Liver (tissue), 9 donors: ENCODE data around the gene CDRT15. TPM values are rescaled to one million over a fixed set of nuclear protein-coding genes. Genes with fewer than 3 reads are reported as not detected.
A peak's percentile ranks its signal among the peaks of the same experiment; 100 is the strongest.

Experiments used
- DNase-seq: peaks from one replicate; pipeline ENCODE4 v3.0.0-alpha.2; 2017; ENCODE audit warnings: low spot score
- H3K27ac ChIP-seq, 2 donors: one replicate each; pipeline ENCODE4 v1.7.0; 2013; ENCODE audit warnings: inconsistent platforms in 2 of 2, low read length in 2 of 2, control low read depth in 1 of 2, low read depth in 1 of 2, mild to moderate bottlenecking in 1 of 2
- H3K27me3 ChIP-seq, 4 donors: one replicate each; pipeline versions ENCODE4 v1.6.1 to v1.7.0; 2013; ENCODE audit warnings: low read length in 3 of 4, inconsistent platforms in 1 of 4, mild to moderate bottlenecking in 1 of 4, moderate library complexity in 1 of 4; ENCODE audit not compliant: control insufficient read depth in 4 of 4, insufficient read depth in 4 of 4
- H3K36me3 ChIP-seq, 4 donors: one replicate each; pipeline versions ENCODE4 v1.6.1 to v1.7.0; 2013; ENCODE audit warnings: low read length in 3 of 4, mild to moderate bottlenecking in 3 of 4, low read depth in 1 of 4, moderate library complexity in 1 of 4; ENCODE audit not compliant: control insufficient read depth in 4 of 4, insufficient read depth in 3 of 4
- H3K4me1 ChIP-seq, 4 donors: one replicate each; pipeline versions ENCODE4 v1.6.1 to v1.7.0; 2013; ENCODE audit warnings: low read length in 3 of 4, mild to moderate bottlenecking in 3 of 4, moderate library complexity in 1 of 4; ENCODE audit not compliant: control insufficient read depth in 4 of 4, insufficient read depth in 4 of 4
- H3K4me3 ChIP-seq, 3 donors: one replicate each; pipeline versions ENCODE4 v1.6.1 to v1.7.0; 2013; ENCODE audit warnings: low read length in 3 of 3, control low read depth in 1 of 3, low read depth in 1 of 3, mild to moderate bottlenecking in 1 of 3
- H3K9ac ChIP-seq, 2 donors: one replicate each; pipeline ENCODE4 v1.7.0; 2013; ENCODE audit warnings: low read length in 2 of 2, mild to moderate bottlenecking in 2 of 2, moderate library complexity in 2 of 2, control low read depth in 1 of 2, low read depth in 1 of 2
- H3K9me3 ChIP-seq, 4 donors: one replicate each; pipeline versions ENCODE4 v1.6.1 to v1.7.0; 2013; ENCODE audit warnings: low read length in 3 of 4; ENCODE audit not compliant: control insufficient read depth in 4 of 4
- EGR1 ChIP-seq, 2 donors: IDR thresholded peaks; 2 replicates each; pipeline ENCODE4 v1.6.1; 2016 to 2018; ENCODE audit warnings: antibody characterized with exemption in 2 of 2, low read depth in 2 of 2
- FOXA2 ChIP-seq: IDR thresholded peaks from 2 replicates; pipeline ENCODE4 v1.6.1; 2016; ENCODE audit warnings: antibody characterized with exemption
- GABPA ChIP-seq, 2 donors: IDR thresholded peaks in 1 of 2; conservative IDR thresholded peaks in 1 of 2; 2 replicates each; pipeline ENCODE4 v1.6.1; 2016; ENCODE audit warnings: antibody characterized with exemption in 2 of 2, mild to moderate bottlenecking in 1 of 2, moderate library complexity in 1 of 2
- HNF4A ChIP-seq, 2 donors: conservative IDR thresholded peaks; 2 replicates each; pipeline ENCODE4 v1.6.1; 2016; ENCODE audit warnings: antibody characterized with exemption in 2 of 2, mild to moderate bottlenecking in 2 of 2
- JUND ChIP-seq, 2 donors: IDR thresholded peaks; 2 replicates each; pipeline ENCODE4 v1.6.1; 2016; ENCODE audit warnings: antibody characterized with exemption in 2 of 2
- NR2F2 ChIP-seq: IDR thresholded peaks from 2 replicates; pipeline ENCODE4 v1.6.1; 2016; ENCODE audit warnings: antibody characterized with exemption
- RAD21 ChIP-seq, 2 donors: IDR thresholded peaks; 2 replicates each; pipeline ENCODE4 v1.6.1; 2016; ENCODE audit warnings: antibody characterized with exemption in 2 of 2, mild to moderate bottlenecking in 2 of 2
- REST ChIP-seq: IDR thresholded peaks from 2 replicates; pipeline ENCODE4 v1.6.1; 2016; ENCODE audit warnings: antibody characterized with exemption, mild to moderate bottlenecking
- RXRA ChIP-seq, 2 donors: IDR thresholded peaks; 2 replicates each; pipeline ENCODE4 v1.6.1; 2017 to 2018; ENCODE audit warnings: antibody characterized with exemption in 2 of 2, mild to moderate bottlenecking in 1 of 2
- SP1 ChIP-seq: IDR thresholded peaks from 2 replicates; pipeline ENCODE4 v1.6.1; 2018; ENCODE audit warnings: antibody characterized with exemption, mild to moderate bottlenecking
- TAF1 ChIP-seq: conservative IDR thresholded peaks from 2 replicates; pipeline ENCODE4 v1.6.1; 2016; ENCODE audit warnings: antibody characterized with exemption, mild to moderate bottlenecking
- WGBS: extraction: QIAGEN DNeasy Blood & Tissue Kit; methylation state at CpG from one replicate; pipeline ENCODE4 v1.1.7; 2013; 5-methylcytosine and 5-hydroxymethylcytosine counted together
- polyA plus RNA-seq, 2 donors: library from polyadenylated mRNA; stranded (reverse) in 1 of 2; unstranded in 1 of 2; fragments of 200-250 nt in 1 of 2; fragments of >200 nt in 1 of 2; fragmentation: Nextera tagmentation in 1 of 2; extraction: Ambion mirVana in 1 of 2; gene quantifications; one replicate each; pipeline versions ENCODE4 v1.2.1 to v1.2.3, GENCODE V29; 2013 to 2015
- total RNA-seq, 2 donors: library from RNA; depleted of rRNA; stranded (reverse); fragments of >200 nt; gene quantifications; one replicate each; pipeline ENCODE4 v1.2.3, GENCODE V29; 2014
- TF ChIP-seq, protein P1 (sequence below): IDR thresholded peaks from 2 replicates; pipeline ENCODE4 v1.6.1; 2016; ENCODE audit warnings: antibody characterized with exemption
- TF ChIP-seq, protein P2 (sequence below): fragments of 150-350 bp; IDR thresholded peaks from 2 replicates; pipeline ENCODE4 v1.5.1; 2017; ENCODE audit warnings: improper control_type of control experiment, low read depth, low read length; ENCODE audit not compliant: missing input control
- TF ChIP-seq, protein P3 (sequence below): IDR thresholded peaks from 2 replicates; pipeline ENCODE4 v1.6.1; 2016; ENCODE audit warnings: antibody characterized with exemption
- TF ChIP-seq, protein P4 (sequence below): IDR thresholded peaks from 2 replicates; pipeline ENCODE4 v1.6.1; 2016; ENCODE audit warnings: antibody characterized with exemption
- donor health status: healthy.
- donor health status: healthy.
- donor health status: healthy.
- donor health status: healthy.
- donor health status: healthy.

Gene CDRT15
- total and polyA plus RNA-seq, 4 donors = 0.40 TPM; not detected in 3

GRCh38 chr17:14205380-14205779 lies 31.3 kb downstream of the CDRT15 start:
- 96% methylated on average over 10 of the region's 10 CpGs for WGBS
- peak overlapping the region; percentile 72 to 78 for H3K27ac ChIP-seq
- no peaks in the 10 kb centered on the region for H3K9me3 ChIP-seq
- H3K4me1 ChIP-seq = peaks cover 8 to 24% (median 15%) of the 10 kb centered on the region in 4 donors
- no peak for DNase-seq
- no peaks in the 10 kb centered on the region for H3K27me3 ChIP-seq
- TF ChIP-seq RAD21 (IDR thresholded peaks at IDR 0.05) = no peak
- TF ChIP-seq RXRA (IDR thresholded peaks at IDR 0.05) = no peak
- TF ChIP-seq GABPA (IDR thresholded peaks at IDR 0.05 in 1 of 2, conservative IDR thresholded peaks at IDR 0.05 in 1 of 2) = no peak
- TF ChIP-seq HNF4A (conservative IDR thresholded peaks at IDR 0.05) = no peak
- no peak for TF ChIP-seq EGR1 (IDR thresholded peaks at IDR 0.05; ENCODE audit: low read depth in 2 of 2)
- TF ChIP-seq, protein P1, sequence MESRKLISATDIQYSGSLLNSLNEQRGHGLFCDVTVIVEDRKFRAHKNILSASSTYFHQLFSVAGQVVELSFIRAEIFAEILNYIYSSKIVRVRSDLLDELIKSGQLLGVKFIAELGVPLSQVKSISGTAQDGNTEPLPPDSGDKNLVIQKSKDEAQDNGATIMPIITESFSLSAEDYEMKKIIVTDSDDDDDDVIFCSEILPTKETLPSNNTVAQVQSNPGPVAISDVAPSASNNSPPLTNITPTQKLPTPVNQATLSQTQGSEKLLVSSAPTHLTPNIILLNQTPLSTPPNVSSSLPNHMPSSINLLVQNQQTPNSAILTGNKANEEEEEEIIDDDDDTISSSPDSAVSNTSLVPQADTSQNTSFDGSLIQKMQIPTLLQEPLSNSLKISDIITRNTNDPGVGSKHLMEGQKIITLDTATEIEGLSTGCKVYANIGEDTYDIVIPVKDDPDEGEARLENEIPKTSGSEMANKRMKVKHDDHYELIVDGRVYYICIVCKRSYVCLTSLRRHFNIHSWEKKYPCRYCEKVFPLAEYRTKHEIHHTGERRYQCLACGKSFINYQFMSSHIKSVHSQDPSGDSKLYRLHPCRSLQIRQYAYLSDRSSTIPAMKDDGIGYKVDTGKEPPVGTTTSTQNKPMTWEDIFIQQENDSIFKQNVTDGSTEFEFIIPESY = no peak
- TF ChIP-seq, protein P2, sequence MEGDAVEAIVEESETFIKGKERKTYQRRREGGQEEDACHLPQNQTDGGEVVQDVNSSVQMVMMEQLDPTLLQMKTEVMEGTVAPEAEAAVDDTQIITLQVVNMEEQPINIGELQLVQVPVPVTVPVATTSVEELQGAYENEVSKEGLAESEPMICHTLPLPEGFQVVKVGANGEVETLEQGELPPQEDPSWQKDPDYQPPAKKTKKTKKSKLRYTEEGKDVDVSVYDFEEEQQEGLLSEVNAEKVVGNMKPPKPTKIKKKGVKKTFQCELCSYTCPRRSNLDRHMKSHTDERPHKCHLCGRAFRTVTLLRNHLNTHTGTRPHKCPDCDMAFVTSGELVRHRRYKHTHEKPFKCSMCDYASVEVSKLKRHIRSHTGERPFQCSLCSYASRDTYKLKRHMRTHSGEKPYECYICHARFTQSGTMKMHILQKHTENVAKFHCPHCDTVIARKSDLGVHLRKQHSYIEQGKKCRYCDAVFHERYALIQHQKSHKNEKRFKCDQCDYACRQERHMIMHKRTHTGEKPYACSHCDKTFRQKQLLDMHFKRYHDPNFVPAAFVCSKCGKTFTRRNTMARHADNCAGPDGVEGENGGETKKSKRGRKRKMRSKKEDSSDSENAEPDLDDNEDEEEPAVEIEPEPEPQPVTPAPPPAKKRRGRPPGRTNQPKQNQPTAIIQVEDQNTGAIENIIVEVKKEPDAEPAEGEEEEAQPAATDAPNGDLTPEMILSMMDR = no peak
- TF ChIP-seq, protein P3, sequence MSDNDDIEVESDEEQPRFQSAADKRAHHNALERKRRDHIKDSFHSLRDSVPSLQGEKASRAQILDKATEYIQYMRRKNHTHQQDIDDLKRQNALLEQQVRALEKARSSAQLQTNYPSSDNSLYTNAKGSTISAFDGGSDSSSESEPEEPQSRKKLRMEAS = no peak
- no peak for TF ChIP-seq FOXA2
- no peak for TF ChIP-seq SP1
- no peak overlapping the region for H3K9ac ChIP-seq
- peaks cover 0 to 3% (median 1%) of the 10 kb centered on the region in 4 donors for H3K36me3 ChIP-seq
- no peak overlapping the region for H3K4me3 ChIP-seq

DNA sequence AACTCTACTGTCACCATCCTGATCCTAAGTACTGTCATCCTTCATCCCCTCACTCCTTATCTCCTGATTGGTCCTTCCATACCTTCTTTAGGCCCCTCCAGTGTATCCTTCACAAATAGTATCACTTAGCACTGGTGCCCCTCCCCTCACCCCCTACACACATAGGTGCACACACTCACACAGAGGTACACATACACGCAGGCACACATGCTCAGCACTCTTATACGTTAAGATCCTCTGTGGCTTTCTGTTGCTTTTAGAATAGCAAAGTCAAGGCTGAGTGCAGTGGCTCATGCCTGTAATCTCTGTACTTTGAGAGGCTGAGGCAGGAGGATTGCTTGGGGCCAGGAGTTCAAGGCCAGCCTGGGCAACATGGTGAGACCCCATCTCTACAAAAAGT lies 32.1 kb downstream of the CDRT15 start:
- WGBS = 98% methylated on average over 2 of the region's 2 CpGs
- H3K4me1 ChIP-seq = peaks cover 2 to 19% (median 11%) of the 10 kb centered on the region in 4 donors
- H3K4me3 ChIP-seq = no peak overlapping the region

More for the DNA sequence above, 32.1 kb downstream of the CDRT15 start:
- Histone ChIP-seq H3K36me3 (peaks cover 0 to 3% (median 1%) of the 10 kb centered on the region in 4 donors), H3K27ac (no peak overlapping the region), H3K9me3 (no peaks in the 10 kb centered on the region), H3K9ac (no peak overlapping the region), H3K27me3 (no peaks in the 10 kb centered on the region)
- TF ChIP-seq REST (no peak), RXRA (IDR thresholded peaks at IDR 0.05) (no peak), JUND (IDR thresholded peaks at IDR 0.05) (no peak), RAD21 (IDR thresholded peaks at IDR 0.05) (no peak), EGR1 (IDR thresholded peaks at IDR 0.05; ENCODE audit: low read depth in 2 of 2) (no peak), SP1 (no peak), NR2F2 (no peak), TAF1 (no peak)
- TF ChIP-seq, protein P4, sequence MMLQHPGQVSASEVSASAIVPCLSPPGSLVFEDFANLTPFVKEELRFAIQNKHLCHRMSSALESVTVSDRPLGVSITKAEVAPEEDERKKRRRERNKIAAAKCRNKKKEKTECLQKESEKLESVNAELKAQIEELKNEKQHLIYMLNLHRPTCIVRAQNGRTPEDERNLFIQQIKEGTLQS = no peak
- TF ChIP-seq, protein P2 = no peak
- DNase-seq = no peak
